H1 (cell line): ENCODE data around the gene GNGT2.

Source experiments
- CHD2 ChIP-seq: IDR thresholded peaks from 2 replicates; pipeline ENCODE4 v1.6.1; 2012; ENCODE audit warnings: low read length, improper control_type of control experiment
- CTCF ChIP-seq, 3 experiments: IDR thresholded peaks; 1 replicate in 2 of 3; 2 replicates in 1 of 3; pipeline versions ENCODE4 v1.5.1 to v1.6.1; 2011; ENCODE audit warnings: low read length in 3 of 3, mild to moderate bottlenecking in 3 of 3, inconsistent platforms in 2 of 3, low read depth in 1 of 3, moderate library complexity in 1 of 3; ENCODE audit not compliant: insufficient read depth in 1 of 3; ENCODE audit errors: control extremely low read depth in 1 of 3
- EP300 ChIP-seq, 2 experiments: IDR thresholded peaks; 1 replicate in 1 of 2; 2 replicates in 1 of 2; pipeline ENCODE4 v1.6.1; 2011 to 2012; ENCODE audit warnings: low read depth in 2 of 2, low read length in 2 of 2, mild to moderate bottlenecking in 2 of 2, borderline replicate concordance in 1 of 2, inconsistent platforms in 1 of 2, moderate library complexity in 1 of 2
- EZH2 ChIP-seq: fragments of 200-600 bp; sonication (generic); IDR thresholded peaks from 2 replicates; pipeline ENCODE4 v1.7.1; 2012; ENCODE audit warnings: low read depth, mild to moderate bottlenecking, moderate library complexity, low read length, inconsistent platforms; ENCODE audit not compliant: severe bottlenecking
- KDM4A ChIP-seq: IDR thresholded peaks from one replicate; pipeline ENCODE4 v1.7.1; 2012; ENCODE audit warnings: low read depth, mild to moderate bottlenecking, moderate library complexity, low read length, inconsistent platforms; ENCODE audit not compliant: severe bottlenecking
- POLR2A ChIP-seq, 2 experiments: IDR thresholded peaks; 1 replicate in 1 of 2; 2 replicates in 1 of 2; pipeline ENCODE4 v1.6.1; 2011; ENCODE audit warnings: low read depth in 2 of 2, low read length in 2 of 2, mild to moderate bottlenecking in 2 of 2; ENCODE audit errors: control extremely low read depth in 1 of 2
- POLR2AphosphoS5 ChIP-seq: IDR thresholded peaks from 2 replicates; pipeline ENCODE4 v1.6.1; 2011; ENCODE audit warnings: low read depth, low read length
- RAD21 ChIP-seq, 2 experiments: IDR thresholded peaks in 1 of 2; conservative IDR thresholded peaks in 1 of 2; 2 replicates each; pipeline ENCODE4 v1.6.1; 2011; ENCODE audit warnings: low read depth in 2 of 2, low read length in 2 of 2, improper control_type of control experiment in 1 of 2, inconsistent platforms in 1 of 2, mild to moderate bottlenecking in 1 of 2, moderate library complexity in 1 of 2
- SUZ12 ChIP-seq: fragments of 200-600 bp; sonication (generic); IDR thresholded peaks from 2 replicates; pipeline ENCODE4 v1.6.1; 2012; ENCODE audit warnings: mild to moderate bottlenecking, inconsistent platforms, low read length, moderate library complexity, mixed read lengths

GRCh38 chr17:49231563-49231894 lies 21.2 kb upstream of the GNGT2 start:
- TF ChIP-seq EZH2 (no peak), POLR2A (IDR thresholded peaks at IDR 0.05; ENCODE audit: control extremely low read depth in 1 of 2, low read depth in 2 of 2, low read length in 2 of 2) (no peak), RAD21 (IDR thresholded peaks at IDR 0.05 in 1 of 2, conservative IDR thresholded peaks at IDR 0.05 in 1 of 2; ENCODE audit: low read depth in 2 of 2, low read length in 2 of 2) (no peak), POLR2AphosphoS5 (no peak), KDM4A (no peak), EP300 (IDR thresholded peaks at IDR 0.05; ENCODE audit: borderline replicate concordance in 1 of 2, low read depth in 2 of 2, low read length in 2 of 2) (no peak), CTCF (IDR thresholded peaks at IDR 0.05; ENCODE audit: control extremely low read depth in 1 of 3, insufficient read depth in 1 of 3, low read depth in 1 of 3, low read length in 3 of 3) (no peak), SUZ12 (no peak), CHD2 (no peak)
